GM23248 (cell line): ENCODE measurements around the gene TSHZ2. TPM values are rescaled to one million over a fixed set of nuclear protein-coding genes. Genes with fewer than 3 reads are reported as not detected.
A peak's percentile ranks its signal among the peaks of the same experiment; 100 is the strongest.

Experiments used
- DNase-seq: peaks from one replicate; pipeline ENCODE4 v3.0.0-alpha.2; 2015
- H2AFZ ChIP-seq: fragments of 200-600 bp; sonication (generic); 2 replicates; pipeline ENCODE4 v1.6.1; 2016; ENCODE audit warnings: antibody characterized with exemption
- H3F3A ChIP-seq: fragments of 200-600 bp; sonication (generic); 2 replicates; pipeline ENCODE4 v1.6.1; 2016; ENCODE audit warnings: mild to moderate bottlenecking, antibody characterized with exemption, mixed run types; ENCODE audit not compliant: insufficient read depth
- H3K27ac ChIP-seq: fragments of 200-600 bp; sonication (generic); 2 replicates; pipeline ENCODE4 v1.5.1; 2016; ENCODE audit warnings: mild to moderate bottlenecking
- H3K27me3 ChIP-seq: fragments of 200-600 bp; sonication (generic); replicated peaks from 2 replicates; pipeline ENCODE4 v1.6.1; 2016; ENCODE audit warnings: mild to moderate bottlenecking; ENCODE audit not compliant: insufficient read depth
- H3K36me3 ChIP-seq: fragments of 200-600 bp; sonication (generic); 2 replicates; pipeline ENCODE4 v1.6.1; 2016; ENCODE audit warnings: low read depth, mild to moderate bottlenecking
- H3K4me1 ChIP-seq: fragments of 200-600 bp; sonication (generic); 2 replicates; pipeline ENCODE4 v1.6.1; 2016; ENCODE audit warnings: mild to moderate bottlenecking; ENCODE audit not compliant: insufficient read depth
- H3K4me2 ChIP-seq: fragments of 200-600 bp; sonication (generic); one replicate; pipeline ENCODE4 v1.6.1; 2016; ENCODE audit warnings: mild to moderate bottlenecking; ENCODE audit not compliant: unreplicated experiment
- H3K4me3 ChIP-seq: fragments of 200-600 bp; sonication (generic); 2 replicates; pipeline ENCODE4 v1.5.1; 2016; ENCODE audit warnings: mild to moderate bottlenecking
- H3K79me2 ChIP-seq: fragments of 200-600 bp; sonication (generic); 2 replicates; pipeline ENCODE4 v1.6.1; 2016; ENCODE audit warnings: mild to moderate bottlenecking; ENCODE audit not compliant: insufficient read depth
- H3K9ac ChIP-seq: fragments of 200-600 bp; sonication (generic); 2 replicates; pipeline ENCODE4 v1.6.1; 2016; ENCODE audit warnings: mild to moderate bottlenecking
- H3K9me2 ChIP-seq: fragments of 200-600 bp; sonication (generic); 2 replicates; pipeline ENCODE4 v1.6.1; 2016; ENCODE audit warnings: mixed run types, mild to moderate bottlenecking, moderate library complexity; ENCODE audit not compliant: insufficient read depth
- H3K9me3 ChIP-seq: fragments of 200-600 bp; sonication (generic); one replicate; pipeline ENCODE4 v1.6.1; 2017; ENCODE audit warnings: low read depth
- H4K20me1 ChIP-seq: fragments of 200-600 bp; sonication (generic); 2 replicates; pipeline ENCODE4 v1.6.0; 2016; ENCODE audit not compliant: insufficient read depth
- EZH2 ChIP-seq: fragments of 200-600 bp; sonication (generic); IDR thresholded peaks from 2 replicates; pipeline ENCODE4 v1.6.1; 2018; ENCODE audit warnings: antibody characterized with exemption, mild to moderate bottlenecking; ENCODE audit not compliant: insufficient read depth, poor library complexity, severe bottlenecking
- EZH2phosphoT487 ChIP-seq: fragments of 200-600 bp; sonication (generic); IDR thresholded peaks from 2 replicates; pipeline ENCODE4 v1.6.1; 2018; ENCODE audit warnings: antibody characterized with exemption, moderate library complexity, mild to moderate bottlenecking, low read depth; ENCODE audit not compliant: insufficient read depth
- WGBS, 2 experiments: methylation state at CpG; one replicate each; pipeline ENCODE4 v1.1.6; 2015 to 2017; ENCODE audit warnings: low lambda C conversion rate in 2 of 2, low coverage in 1 of 2; ENCODE audit errors: missing lambda C conversion rate in 2 of 2; 5-methylcytosine and 5-hydroxymethylcytosine counted together
- in situ Hi-C: fragments of 300-500 bp; cut with MboI; formaldehyde crosslinking; loops from 2 replicates; pipeline ENCODE4 v1.15.0; 2020
- polyA plus RNA-seq: library from polyadenylated mRNA; unstranded; fragments of >200 nt; fragmentation: Nextera tagmentation; extraction: Ambion mirVana; gene quantifications from 2 replicates; pipeline ENCODE4 v1.2.1, GENCODE V29; 2016
- total RNA-seq: library from RNA; depleted of rRNA; stranded (reverse); fragments of >200 nt; shearing (Covaris generic); gene quantifications from 2 replicates; pipeline ENCODE4 v1.2.3, GENCODE V29; 2014

The TSHZ2 gene
- total and polyA plus RNA-seq, 2 experiments from 2014 or later, result 4.5 to 13.4 TPM

- no peaks in the 10 kb centered on the region for H3K27me3 ChIP-seq
These were observed 57.9 kb downstream of the TSHZ2 start for GRCh38 chr20:53030061-53030460.

GRCh38 chr20:53032046-53032445 is 59.9 kb downstream of the TSHZ2 start:
- Histone ChIP-seq H2AFZ (peak overlapping the region; percentile 26; the same call in 1 of the 2 replicates), H3K9ac (peak overlapping the region; percentile 57), H3K4me3 (no peak overlapping the region), H3K27ac (peak overlapping the region; percentile 90), H3K36me3 (no peaks in the 10 kb centered on the region), H3F3A (peaks cover 46% of the 10 kb centered on the region), H3K27me3 (no peaks in the 10 kb centered on the region), H3K9me3 (no peaks in the 10 kb centered on the region), H3K79me2 (no peaks in the 10 kb centered on the region; the same call in 1 of the 2 replicates), H4K20me1 (no peaks in the 10 kb centered on the region), H3K9me2 (no peaks in the 10 kb centered on the region), H3K4me2 (peak overlapping the region; percentile 39), H3K4me1 (peaks cover 39% of the 10 kb centered on the region)
- peak; percentile 37 for DNase-seq
- no peak for TF ChIP-seq EZH2phosphoT487
- TF ChIP-seq EZH2, result no peak
- 55 to 61% methylated on average over 11 of the region's 11 CpGs for WGBS, 2 experiments
- in situ Hi-C loops, result no loop called here

More at GRCh38 chr20:53030061-53030460, 57.9 kb downstream of the TSHZ2 start:
- TF ChIP-seq EZH2phosphoT487 (no peak), EZH2 (no peak)
- H3K9ac ChIP-seq, result no peak overlapping the region
- 79 to 82% methylated on average over 3 of the region's 3 CpGs for WGBS, 2 experiments
- no peak for DNase-seq
- no peaks in the 10 kb centered on the region for H3K9me2 ChIP-seq
- H3K79me2 ChIP-seq, result no peaks in the 10 kb centered on the region
- H3K4me3 ChIP-seq, result no peak overlapping the region
- peaks cover 46% of the 10 kb centered on the region for H3F3A ChIP-seq
- no peaks in the 10 kb centered on the region for H3K36me3 ChIP-seq
- H3K4me2 ChIP-seq, result no peak overlapping the region
- peaks cover 35% of the 10 kb centered on the region for H3K4me1 ChIP-seq
- no peak overlapping the region for H3K27ac ChIP-seq
- in situ Hi-C loops, result no loop called here
- no peak overlapping the region for H2AFZ ChIP-seq
- no peaks in the 10 kb centered on the region for H4K20me1 ChIP-seq
- H3K9me3 ChIP-seq, result no peaks in the 10 kb centered on the region

GRCh38 chr20:53032478-53032932 is 60.3 kb downstream of the TSHZ2 start:
- Histone ChIP-seq H3K9me2 (no peaks in the 10 kb centered on the region), H3K36me3 (no peaks in the 10 kb centered on the region), H4K20me1 (no peaks in the 10 kb centered on the region), H3K27me3 (no peaks in the 10 kb centered on the region), H3K4me2 (peak overlapping the region; percentile 42), H3K9me3 (no peaks in the 10 kb centered on the region), H3K9ac (peak overlapping the region; percentile 57), H3K4me3 (no peak overlapping the region), H3F3A (peaks cover 46% of the 10 kb centered on the region), H3K4me1 (peaks cover 42% of the 10 kb centered on the region), H3K79me2 (no peaks in the 10 kb centered on the region; the same call in 1 of the 2 replicates), H2AFZ (peak overlapping the region; percentile 26; the same call in 1 of the 2 replicates), H3K27ac (peak overlapping the region; percentile 90)
- WGBS, 2 experiments, result 2 to 3% methylated on average over 5 of the region's 5 CpGs
- DNase-seq, result peak; percentile 97
- TF ChIP-seq EZH2 (no peak), EZH2phosphoT487 (no peak)
- in situ Hi-C loops, result no loop called here

GRCh38 chr20:53033176-53033575 is 61.0 kb downstream of the TSHZ2 start:
- Histone ChIP-seq H3K36me3 (no peaks in the 10 kb centered on the region), H4K20me1 (no peaks in the 10 kb centered on the region), H3K27ac (peak overlapping the region; percentile 90), H3K9me2 (no peaks in the 10 kb centered on the region), H3K27me3 (no peaks in the 10 kb centered on the region), H3K4me1 (peaks cover 42% of the 10 kb centered on the region), H2AFZ (no peak overlapping the region), H3F3A (peaks cover 46% of the 10 kb centered on the region), H3K9ac (peak overlapping the region; percentile 32), H3K79me2 (no peaks in the 10 kb centered on the region; the same call in 1 of the 2 replicates), H3K4me3 (no peak overlapping the region; the same call in 1 of the 2 replicates), H3K9me3 (no peaks in the 10 kb centered on the region), H3K4me2 (peak overlapping the region; percentile 42)
- TF ChIP-seq EZH2phosphoT487 (no peak), EZH2 (no peak)
- in situ Hi-C loops, result no loop called here
- 49% methylated on average over 6 of the region's 6 CpGs for WGBS, 2 experiments
- DNase-seq, result peak; percentile 33
